Germinal center (tissue), 1 donor: ENCODE data around the gene PSME3IP1.
"Not testable (repeated sequence)": the region's sequence is repeated elsewhere in the genome, so short reads cannot be mapped to it uniquely, and the experiment has no call there.

Experiments
- DNase-seq: peaks from one replicate; pipeline ENCODE4 v3.0.0; 2012; ENCODE audit warnings: mixed read lengths, low spot score

The PSME3IP1 gene

GRCh38 chr16:57123974-57124674, 61.7 kb downstream of the PSME3IP1 start:
- DNase-seq = no peak

DNA sequence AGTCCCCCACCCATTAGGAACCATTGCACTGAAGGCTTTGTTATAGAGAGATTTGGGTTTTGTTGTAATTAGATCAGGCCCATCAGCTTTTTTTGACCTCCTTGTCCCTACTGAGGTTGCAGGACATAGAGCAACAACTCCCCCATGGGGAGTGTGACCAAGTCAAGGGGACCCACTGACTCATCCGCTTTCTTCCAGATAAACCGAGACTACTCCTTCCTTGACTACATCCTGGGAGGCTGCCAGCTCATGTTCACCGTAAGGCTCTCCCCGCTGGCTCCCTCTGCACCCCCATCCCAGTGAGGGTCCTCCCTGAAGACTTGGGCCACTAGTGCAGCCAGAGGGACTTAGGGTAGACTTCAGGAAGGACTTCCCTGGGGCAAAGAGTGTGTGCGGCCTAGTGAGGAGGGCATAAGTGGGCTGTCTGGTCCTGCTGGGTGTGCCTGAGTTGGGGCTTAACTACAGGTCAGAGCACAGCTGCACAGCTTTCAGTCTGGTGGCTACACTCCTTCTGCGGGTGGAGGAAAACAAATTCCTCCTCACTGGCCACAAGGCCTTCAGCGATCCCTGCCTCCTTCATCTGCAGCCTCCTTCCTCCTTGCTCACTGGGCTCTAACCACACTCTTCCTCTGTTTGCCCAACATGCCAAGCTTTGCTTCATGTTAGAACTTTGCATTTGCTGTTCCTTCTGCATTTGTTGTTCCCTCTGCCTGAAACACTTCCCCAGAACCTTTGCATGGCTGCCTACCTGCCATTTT, 62.4 kb downstream of the PSME3IP1 start:
- DNase-seq = no peak

GRCh38 chr16:57118461-57119084, 67.3 kb downstream of the PSME3IP1 start:
- no peak for DNase-seq

- no peak for DNase-seq
These were observed 70.2 kb downstream of the PSME3IP1 start for GRCh38 chr16:57115514-57116182.

DNA sequence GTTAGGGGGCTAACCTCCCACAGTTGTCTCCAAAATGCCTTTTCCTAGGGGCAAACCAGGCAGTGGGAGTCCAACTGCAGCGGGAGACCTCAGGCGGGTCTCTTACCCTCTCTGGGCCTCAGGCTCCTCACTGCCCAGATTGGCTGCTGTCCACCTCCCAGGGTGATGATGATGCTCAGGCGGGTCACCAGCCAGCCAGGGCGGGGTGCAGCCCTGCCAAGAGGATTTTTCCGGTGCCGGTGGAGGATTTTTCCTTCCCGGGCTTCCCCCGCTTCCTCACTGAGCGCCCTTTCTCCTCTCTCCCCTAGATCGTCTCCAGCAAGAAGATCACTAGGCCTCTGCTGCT, 70.7 kb downstream of the PSME3IP1 start:
- DNase-seq = no peak

GRCh38 chr16:57113664-57114063, 72.2 kb downstream of the PSME3IP1 start:
- no peak for DNase-seq

DNA sequence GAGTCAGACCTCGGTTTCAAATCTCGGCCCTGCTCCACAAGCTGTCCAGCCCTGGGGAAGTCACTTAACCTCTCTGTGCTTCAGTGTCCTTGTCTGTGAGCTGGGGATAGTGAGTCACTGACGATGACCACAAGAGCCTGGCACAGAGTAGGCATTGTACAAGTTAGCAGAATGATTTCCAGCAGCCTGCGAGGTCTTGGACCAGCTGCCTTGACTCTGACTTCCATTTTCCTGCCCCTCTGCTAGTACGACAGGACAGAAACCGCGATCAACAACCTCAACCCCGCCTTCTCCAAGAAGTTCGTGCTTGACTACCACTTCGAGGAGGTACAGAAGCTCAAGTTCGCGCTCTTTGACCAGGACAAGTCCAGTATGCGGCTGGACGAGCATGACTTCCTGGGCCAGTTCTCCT, 72.8 kb downstream of the PSME3IP1 start:
- DNase-seq = no peak

- DNase-seq = no peak
These were observed 73.3 kb downstream of the PSME3IP1 start for GRCh38 chr16:57112403-57113041.

DNA sequence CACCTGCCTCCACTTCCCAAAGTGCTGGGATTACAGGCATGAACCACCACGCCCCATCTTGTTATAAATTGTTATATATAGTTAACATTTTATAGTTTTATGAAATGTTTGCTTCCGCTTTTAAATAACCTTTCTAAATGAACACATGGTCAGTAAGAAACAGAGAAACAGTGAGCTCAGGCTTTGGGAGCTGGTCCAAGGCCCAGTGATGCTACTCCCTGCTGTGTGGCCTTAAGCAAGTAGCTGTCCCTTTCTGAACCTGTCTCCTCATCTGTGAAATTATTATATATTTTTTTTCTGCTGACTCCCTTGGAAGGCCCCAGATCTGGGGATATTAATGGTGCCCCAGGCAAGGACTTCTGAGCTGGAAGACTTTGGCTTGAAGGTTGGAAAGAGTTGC, 74.4 kb downstream of the PSME3IP1 start:
- no peak for DNase-seq

- DNase-seq = no peak
These were observed 74.9 kb downstream of the PSME3IP1 start for GRCh38 chr16:57110937-57111336.

- DNase-seq = not testable (repeated sequence)
These were observed 76.4 kb downstream of the PSME3IP1 start for GRCh38 chr16:57109259-57110105.

DNA sequence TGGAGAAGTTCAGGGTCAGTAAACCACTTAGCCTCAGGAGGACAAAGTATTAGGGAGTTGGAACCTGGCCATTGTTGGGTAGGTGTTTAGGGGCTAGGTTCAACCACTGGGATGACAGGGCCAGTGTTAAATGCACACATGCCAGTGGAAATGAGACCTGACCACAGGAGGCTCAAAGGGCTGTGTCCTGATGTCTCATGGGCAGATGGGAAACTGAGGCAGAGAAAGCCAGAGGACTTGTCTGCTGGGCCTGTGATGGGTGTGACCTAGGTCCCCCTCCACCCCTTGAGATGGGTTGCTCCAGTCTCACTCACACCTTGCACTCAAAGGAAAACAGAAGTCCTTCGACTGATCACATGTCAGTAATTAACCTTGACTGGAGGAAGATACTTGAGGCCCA, 77.4 kb downstream of the PSME3IP1 start:
- DNase-seq = no peak

DNA sequence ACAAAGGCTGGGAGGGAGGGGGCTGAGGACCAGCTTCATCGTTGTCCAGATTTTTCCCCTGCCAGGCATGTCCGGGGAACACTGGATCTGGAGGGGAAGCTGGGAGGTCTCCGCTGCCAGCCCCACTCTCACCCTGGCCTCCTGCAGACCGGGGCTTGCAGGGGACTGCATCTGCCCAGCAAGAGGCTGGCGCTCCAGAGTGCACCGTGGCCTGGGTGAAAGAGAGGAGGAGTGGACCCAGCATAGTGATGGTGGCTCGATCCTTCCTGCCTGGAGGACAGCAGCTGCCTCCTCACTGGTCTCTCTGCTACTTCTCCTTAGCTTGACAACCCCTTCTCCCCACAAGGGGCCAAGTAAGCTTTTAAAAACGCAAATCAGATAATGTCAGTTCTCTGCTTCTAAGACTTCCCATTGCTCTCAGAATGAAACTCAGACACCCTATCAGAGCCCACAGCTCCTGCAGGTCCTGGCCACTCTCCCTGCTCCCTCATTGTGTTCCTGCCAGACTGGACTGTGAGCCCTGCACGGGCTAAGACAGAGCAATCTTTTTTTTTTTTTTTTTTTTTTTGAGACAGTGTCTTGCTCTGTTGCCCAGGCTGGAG, 78.4 kb downstream of the PSME3IP1 start:
- DNase-seq = no peak

DNA sequence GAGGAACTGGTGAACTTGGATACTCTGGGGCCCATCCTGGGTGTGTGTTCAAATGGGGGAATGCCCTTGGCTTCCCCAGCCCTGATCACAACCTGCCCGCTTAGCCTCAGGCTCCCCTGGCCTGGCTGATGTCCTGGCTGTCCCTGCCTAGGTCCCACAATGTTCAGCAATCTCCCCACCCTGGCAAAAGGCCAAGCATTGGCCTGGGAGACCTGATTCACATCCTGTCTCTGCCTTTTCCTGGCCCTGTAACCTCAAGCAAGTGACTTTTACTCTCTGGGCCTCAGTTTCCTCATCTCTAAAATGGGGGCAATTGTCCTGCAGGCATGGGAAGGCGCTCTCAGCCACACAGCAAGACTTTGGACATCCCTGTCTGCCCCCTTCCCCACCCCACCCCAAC, 79.1 kb downstream of the PSME3IP1 start:
- DNase-seq = no peak

GRCh38 chr16:57105184-57105583, 80.7 kb downstream of the PSME3IP1 start:
- no peak for DNase-seq

- DNase-seq = no peak
These were observed 81.1 kb downstream of the PSME3IP1 start for GRCh38 chr16:57104706-57105105.

DNA sequence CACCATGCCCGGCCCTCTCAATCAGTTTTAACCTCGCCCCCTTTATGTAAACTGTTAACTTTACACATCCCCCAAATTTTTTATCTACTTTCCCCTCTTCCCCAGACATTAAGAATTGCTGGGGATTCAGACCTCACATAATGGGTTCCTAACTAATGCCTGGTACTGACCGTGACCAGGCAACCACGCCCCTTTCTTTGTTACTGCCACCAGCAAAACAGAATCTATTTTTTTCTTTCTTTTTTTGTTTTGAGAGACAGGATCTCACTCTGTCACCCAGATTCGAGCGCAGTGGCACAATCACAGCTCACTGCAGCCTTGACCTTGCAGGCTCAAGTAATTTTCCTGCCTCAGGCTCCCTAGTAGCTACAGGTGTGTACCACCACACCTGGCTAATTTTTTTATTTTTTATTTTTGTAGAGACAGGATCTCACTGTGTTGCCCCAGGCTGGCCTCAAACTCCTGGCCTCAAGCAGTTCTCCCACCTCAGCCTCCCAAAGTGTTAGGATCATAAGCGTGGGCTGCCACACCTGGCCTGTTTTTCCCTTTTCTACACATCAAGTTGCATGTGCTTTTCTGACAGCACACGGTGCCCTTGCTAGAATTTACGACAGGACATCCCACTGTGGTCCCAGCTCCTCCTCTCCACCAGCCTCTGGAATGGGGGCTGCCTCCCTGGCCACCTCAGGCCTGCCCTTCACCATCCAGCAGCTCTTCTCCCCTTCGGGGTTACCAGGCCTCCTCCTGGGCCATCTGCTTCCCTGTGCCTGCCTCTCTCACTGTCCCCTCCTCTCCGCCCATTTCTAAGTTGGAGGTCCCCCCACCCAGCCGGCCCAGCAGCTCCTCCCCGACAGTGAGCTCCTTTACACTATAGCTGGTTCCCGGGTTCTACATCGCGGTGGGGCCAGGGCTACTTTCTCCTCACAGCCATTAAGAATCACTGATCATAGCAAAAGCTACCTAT, 82.7 kb downstream of the PSME3IP1 start:
- DNase-seq = no peak
